Right lobe of liver (tissue), 4 donors: ENCODE measurements around the gene ICE2.

Experiments
- CTCF ChIP-seq, 4 donors: fragments of 200-600 bp in 3 of 4; fragments of 450-650 bp in 1 of 4; IDR thresholded peaks; one replicate each; pipeline versions ENCODE4 v1.5.1 to v1.8.0; 2016 to 2022; ENCODE audit warnings: antibody characterized with exemption in 4 of 4, mild to moderate bottlenecking in 2 of 4
- POLR2A ChIP-seq: fragments of 450-650 bp; IDR thresholded peaks from one replicate; pipeline ENCODE4 v1.6.1; 2017; ENCODE audit warnings: antibody characterized with exemption, mild to moderate bottlenecking
- donor health status: DM: no; HTN: no; CAD: no.
- donor health status: DM: no; HTN: no; CAD: no.
- donor health status: DM: no; HTN: yes; CAD: no.

GRCh38 chr15:60371175-60372051 is 107.5 kb downstream of the ICE2 start:
- TF ChIP-seq CTCF (IDR thresholded peaks at IDR 0.05) = no peak
- TF ChIP-seq POLR2A = no peak
